ENCODE measurements around the gene ABCC6.

DNA sequence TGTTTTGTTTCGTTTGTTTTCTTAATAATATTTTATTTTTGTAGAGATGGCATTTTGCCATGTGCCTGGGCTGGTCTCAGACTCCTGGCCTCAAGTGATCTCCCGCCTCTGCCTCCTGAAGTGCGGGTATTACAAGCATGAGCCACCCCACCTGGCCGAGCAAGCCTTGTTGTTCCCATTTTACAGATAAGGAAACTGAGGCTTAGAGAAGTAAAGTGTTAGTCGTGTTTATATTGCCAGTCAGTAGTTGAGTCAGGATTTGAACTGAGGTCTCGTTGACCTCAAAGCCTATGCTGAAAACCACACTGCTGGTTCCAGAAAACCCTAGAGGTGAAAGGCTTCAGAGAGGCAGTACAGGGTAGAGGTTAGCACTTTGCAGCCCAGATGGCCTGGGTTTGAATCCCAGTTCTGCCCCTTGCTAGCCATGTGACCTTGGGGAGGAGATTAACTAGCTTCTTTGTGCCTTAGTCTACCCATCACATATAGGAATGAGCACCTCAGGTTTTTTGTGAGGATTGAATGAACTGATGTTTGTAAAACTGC is 102.0 kb downstream of the ABCC6 start:
- TF ChIP-seq KDM5A (IDR thresholded peaks at IDR 0.05; ENCODE audit: borderline replicate concordance, low read length) (no peak), ZNF878 (CRISPR knock-in tag; IDR thresholded peaks at IDR 0.05) (no peak), EZH2 (conservative IDR thresholded peaks at IDR 0.05; ENCODE audit: low read depth, low read length) (no peak), DPF2 (CRISPR knock-in tag; IDR thresholded peaks at IDR 0.05; ENCODE audit: borderline replicate concordance, low read depth) (no peak)
- TF ChIP-seq, protein P1, sequence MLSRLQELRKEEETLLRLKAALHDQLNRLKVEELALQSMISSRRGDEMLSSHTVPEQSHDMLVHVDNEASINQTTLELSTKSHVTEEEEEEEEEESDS (CRISPR knock-in tag; IDR thresholded peaks at IDR 0.05; ENCODE audit: borderline replicate concordance), result no peak

Measured in HepG2 (cell line).